Neuronal stem cell (in vitro differentiated cells): ENCODE measurements around the gene PLD1.
A peak's percentile ranks its signal among the peaks of the same experiment; 100 is the strongest.

Experiments
- DNase-seq: peaks from one replicate; pipeline ENCODE4 v3.0.0-alpha.2; 2013; ENCODE audit warnings: low spot score
- H2AFZ ChIP-seq: one replicate; pipeline ENCODE4 v1.6.1; 2013; ENCODE audit warnings: mild to moderate bottlenecking, low read length, inconsistent platforms
- H2AK5ac ChIP-seq: 2 replicates; pipeline ENCODE4 v1.6.1; 2013; ENCODE audit warnings: low read depth, mild to moderate bottlenecking, inconsistent platforms, low read length, moderate library complexity, mixed read lengths
- H2BK120ac ChIP-seq: 2 replicates; pipeline ENCODE4 v1.6.1; 2013; ENCODE audit warnings: low read depth, mild to moderate bottlenecking, inconsistent platforms, low read length, moderate library complexity, mixed read lengths
- H2BK12ac ChIP-seq: one replicate; pipeline ENCODE4 v1.6.1; 2013; ENCODE audit warnings: low read length, inconsistent platforms
- H2BK15ac ChIP-seq: 2 replicates; pipeline ENCODE4 v1.6.1; 2013; ENCODE audit warnings: mild to moderate bottlenecking, low read length, inconsistent platforms, mixed read lengths
- H2BK5ac ChIP-seq: one replicate; pipeline ENCODE4 v1.6.1; 2013; ENCODE audit warnings: inconsistent platforms, mild to moderate bottlenecking, low read length, moderate library complexity
- H3K14ac ChIP-seq: one replicate; pipeline ENCODE4 v1.6.1; 2013; ENCODE audit warnings: low read length, inconsistent platforms
- H3K18ac ChIP-seq: 2 replicates; pipeline ENCODE4 v1.6.1; 2013; ENCODE audit warnings: low read length, inconsistent platforms
- H3K23ac ChIP-seq: 2 replicates; pipeline ENCODE4 v1.6.1; 2013; ENCODE audit warnings: low read depth, mild to moderate bottlenecking, mixed read lengths, low read length, inconsistent platforms; ENCODE audit not compliant: poor library complexity
- H3K27ac ChIP-seq: replicated peaks from 3 replicates; pipeline ENCODE4 v1.5.1; 2013; ENCODE audit warnings: low read length, inconsistent platforms
- H3K27me3 ChIP-seq, 3 experiments: 2 replicates each; pipeline ENCODE4 v1.6.1; 2013; ENCODE audit warnings: low read length in 3 of 3, mild to moderate bottlenecking in 2 of 3, inconsistent platforms in 1 of 3, low read depth in 1 of 3, mixed read lengths in 1 of 3, moderate library complexity in 1 of 3; ENCODE audit not compliant: control insufficient read depth in 3 of 3, insufficient read depth in 3 of 3
- H3K36me3 ChIP-seq, 2 donors: replicated peaks in 1 of 2; 2 replicates each; pipeline ENCODE4 v1.6.1; 2013; ENCODE audit warnings: low read length in 2 of 2; ENCODE audit not compliant: control insufficient read depth in 2 of 2, insufficient read depth in 2 of 2
- H3K4ac ChIP-seq: 2 replicates; pipeline ENCODE4 v1.6.1; 2013; ENCODE audit warnings: inconsistent platforms, mild to moderate bottlenecking, low read length, moderate library complexity
- H3K4me1 ChIP-seq, 2 donors: 1 replicate in 1 of 2; 2 replicates in 1 of 2; pipeline ENCODE4 v1.6.1; 2013; ENCODE audit warnings: low read length in 2 of 2, low read depth in 1 of 2; ENCODE audit not compliant: control insufficient read depth in 2 of 2, insufficient read depth in 1 of 2
- H3K4me2 ChIP-seq: one replicate; pipeline ENCODE4 v1.6.1; 2013; ENCODE audit warnings: mild to moderate bottlenecking, low read length, inconsistent platforms; ENCODE audit not compliant: insufficient read depth, poor library complexity, severe bottlenecking
- H3K4me3 ChIP-seq, 2 donors: 2 replicates each; pipeline ENCODE4 v1.5.1; 2013; ENCODE audit warnings: low read length in 2 of 2, mild to moderate bottlenecking in 2 of 2, inconsistent platforms in 1 of 2, moderate library complexity in 1 of 2
- H3K79me1 ChIP-seq: one replicate; pipeline ENCODE4 v1.6.1; 2013; ENCODE audit warnings: low read depth, mild to moderate bottlenecking, inconsistent platforms, low read length, moderate library complexity
- H3K9ac ChIP-seq: one replicate; pipeline ENCODE4 v1.6.1; 2013; ENCODE audit warnings: mild to moderate bottlenecking, low read depth, low read length, inconsistent platforms; ENCODE audit not compliant: poor library complexity
- H3K9me3 ChIP-seq, 2 donors: replicated peaks in 1 of 2; 2 replicates each; pipeline versions ENCODE3 to v1.6.1; 2013; ENCODE audit warnings: low read length in 2 of 2, mild to moderate bottlenecking in 2 of 2, inconsistent platforms in 1 of 2, low read depth in 1 of 2, mixed read lengths in 1 of 2, moderate library complexity in 1 of 2; ENCODE audit not compliant: control insufficient read depth in 2 of 2, insufficient read depth in 1 of 2
- H4K8ac ChIP-seq: one replicate; pipeline ENCODE4 v1.6.1; 2013; ENCODE audit warnings: low read depth, mild to moderate bottlenecking, inconsistent platforms, low read length, moderate library complexity
- H4K91ac ChIP-seq: one replicate; pipeline ENCODE4 v1.6.1; 2013; ENCODE audit warnings: low read length, low read depth, mild to moderate bottlenecking, inconsistent platforms; ENCODE audit not compliant: poor library complexity
- WGBS, 2 donors: extraction: QIAGEN DNeasy Blood & Tissue Kit; methylation state at CpG; one replicate each; pipeline ENCODE4 v1.1.7; 2013; ENCODE audit warnings: missing lambda C conversion rate in 2 of 2, mixed read lengths in 1 of 2; ENCODE audit not compliant: insufficient read length in 2 of 2, insufficient replicate concordance in 1 of 2; ENCODE audit errors: extremely low coverage in 2 of 2; 5-methylcytosine and 5-hydroxymethylcytosine counted together

PLD1 gene

DNA sequence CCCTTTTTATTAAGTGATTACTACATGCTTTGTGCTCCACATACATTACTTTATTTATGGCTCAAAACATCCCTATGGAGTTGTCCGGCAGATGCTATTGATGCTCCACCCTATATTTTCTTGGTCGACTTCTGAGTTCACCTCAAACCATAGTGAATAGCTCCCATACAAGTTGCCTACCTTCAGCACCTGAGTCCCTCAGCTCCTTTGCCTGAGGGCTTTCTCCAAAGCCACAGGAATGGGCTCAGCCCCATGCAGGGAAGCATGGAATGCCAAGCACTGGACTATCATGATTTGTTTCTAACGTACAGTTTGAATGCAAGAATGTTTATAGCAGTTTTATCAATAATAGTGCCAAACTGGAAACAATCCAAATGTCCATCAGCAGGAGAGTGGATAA is 225.2 kb downstream of the PLD1 start:
- H3K23ac ChIP-seq = no peak overlapping the region
- no peak overlapping the region for H3K14ac ChIP-seq
- H3K4ac ChIP-seq = no peak overlapping the region
- H3K36me3 ChIP-seq = no peaks in the 10 kb centered on the region
- no peak overlapping the region for H3K27ac ChIP-seq
- H3K4me1 ChIP-seq = no peaks in the 10 kb centered on the region
- no peak overlapping the region for H3K4me2 ChIP-seq
- no peak for DNase-seq
- no peak overlapping the region for H4K91ac ChIP-seq
- no peak overlapping the region for H2AFZ ChIP-seq
- no peaks in the 10 kb centered on the region for H3K27me3 ChIP-seq
- H3K18ac ChIP-seq = no peak overlapping the region
- H2BK15ac ChIP-seq = no peak overlapping the region
- no peak overlapping the region for H2BK120ac ChIP-seq
- H2BK5ac ChIP-seq = no peak overlapping the region
- H2AK5ac ChIP-seq = no peak overlapping the region
- no peaks in the 10 kb centered on the region for H3K79me1 ChIP-seq
- H3K4me3 ChIP-seq = peak overlapping the region in 1 of 2 donors; percentile 64
- WGBS, 2 donors = no CpG with 5 or more reads among the region's 3 CpGs
- H3K9ac ChIP-seq = no peak overlapping the region
- H3K9me3 ChIP-seq = peaks cover 0 to 3% of the 10 kb centered on the region in 2 donors
- no peak overlapping the region for H2BK12ac ChIP-seq
- H4K8ac ChIP-seq = peak overlapping the region; percentile 17

GRCh38 chr3:171584100-171584499 is 226.2 kb downstream of the PLD1 start:
- no peak overlapping the region for H3K9ac ChIP-seq

GRCh38 chr3:171574556-171575240 is 235.6 kb downstream of the PLD1 start:
- Histone ChIP-seq H2BK120ac (no peak overlapping the region), H4K8ac (no peak overlapping the region), H2BK12ac (no peak overlapping the region), H3K23ac (no peak overlapping the region), H4K91ac (no peak overlapping the region), H2AK5ac (no peak overlapping the region), H3K4me3 (no peak overlapping the region), H3K27me3 (no peaks in the 10 kb centered on the region), H2BK5ac (no peak overlapping the region), H3K4ac (no peak overlapping the region), H3K9me3 (no peaks in the 10 kb centered on the region), H3K18ac (no peak overlapping the region), H3K36me3 (no peaks in the 10 kb centered on the region), H3K9ac (no peak overlapping the region), H3K14ac (no peak overlapping the region), H3K4me2 (no peak overlapping the region), H3K79me1 (no peaks in the 10 kb centered on the region), H2AFZ (no peak overlapping the region), H2BK15ac (no peak overlapping the region), H3K27ac (no peak overlapping the region), H3K4me1 (no peaks in the 10 kb centered on the region)
- no peak for DNase-seq
- no CpG with 5 or more reads among the region's 6 CpGs for WGBS, 2 donors

More at GRCh38 chr3:171584100-171584499, 226.2 kb downstream of the PLD1 start:
- no peak overlapping the region for H4K91ac ChIP-seq
- H4K8ac ChIP-seq = no peak overlapping the region
- no peak overlapping the region for H3K27ac ChIP-seq
- H2BK120ac ChIP-seq = no peak overlapping the region
- H2AK5ac ChIP-seq = no peak overlapping the region
- H3K79me1 ChIP-seq = no peaks in the 10 kb centered on the region
- H3K23ac ChIP-seq = no peak overlapping the region
- H3K9me3 ChIP-seq = peaks cover 0 to 3% of the 10 kb centered on the region in 2 donors
- H3K4me3 ChIP-seq = no peak overlapping the region
- H2BK15ac ChIP-seq = no peak overlapping the region
- no peak overlapping the region for H3K4me2 ChIP-seq
- H2AFZ ChIP-seq = no peak overlapping the region
- no peak overlapping the region for H2BK5ac ChIP-seq
- no peak overlapping the region for H3K4ac ChIP-seq
- no peaks in the 10 kb centered on the region for H3K36me3 ChIP-seq
- H3K27me3 ChIP-seq = no peaks in the 10 kb centered on the region
- H2BK12ac ChIP-seq = no peak overlapping the region
- H3K18ac ChIP-seq = no peak overlapping the region
- no peak for DNase-seq
- H3K4me1 ChIP-seq = no peaks in the 10 kb centered on the region
- H3K14ac ChIP-seq = no peak overlapping the region

DNA sequence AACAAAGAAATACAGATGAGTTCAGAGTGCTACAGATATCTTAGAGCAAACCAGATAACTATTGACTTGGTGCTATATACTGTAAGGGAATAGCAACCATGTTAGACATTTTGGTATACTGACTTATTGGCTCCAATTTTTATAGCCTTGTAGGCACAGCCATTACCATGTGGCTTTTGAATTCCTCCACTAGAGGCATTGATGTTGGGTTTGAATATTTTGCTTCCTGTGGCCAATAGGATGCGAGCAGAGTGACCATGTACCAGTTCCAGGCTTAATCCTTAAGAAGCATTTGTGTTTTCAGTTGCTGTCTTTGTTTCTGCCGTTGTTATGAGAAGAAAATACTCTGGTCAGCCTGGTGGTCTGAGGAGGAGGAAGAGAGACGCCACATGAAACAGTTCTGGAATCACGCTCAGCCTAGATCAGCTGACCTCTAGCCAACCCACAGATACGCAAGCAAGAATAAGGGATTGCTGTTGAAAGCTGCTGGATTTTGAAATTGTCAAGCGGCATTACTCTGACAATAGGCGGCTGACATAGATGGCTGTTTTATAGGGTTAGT is 240.6 kb downstream of the PLD1 start:
- H3K4me1 ChIP-seq = peaks cover 0 to 5% of the 10 kb centered on the region in 2 donors
- no peak overlapping the region for H3K4ac ChIP-seq
- H3K79me1 ChIP-seq = no peaks in the 10 kb centered on the region
- H3K23ac ChIP-seq = no peak overlapping the region
- no peak overlapping the region for H3K18ac ChIP-seq
- no peak overlapping the region for H2AK5ac ChIP-seq
- no peak overlapping the region for H2BK15ac ChIP-seq
- no peaks in the 10 kb centered on the region for H3K36me3 ChIP-seq
- WGBS, 2 donors = no CpG with 5 or more reads among the region's 7 CpGs
- H2AFZ ChIP-seq = no peak overlapping the region
- no peak for DNase-seq
- no peak overlapping the region for H4K8ac ChIP-seq
- no peak overlapping the region for H3K9ac ChIP-seq
- H3K14ac ChIP-seq = no peak overlapping the region
- H2BK120ac ChIP-seq = no peak overlapping the region
- no peak overlapping the region for H2BK12ac ChIP-seq
- H3K9me3 ChIP-seq = no peaks in the 10 kb centered on the region
- no peaks in the 10 kb centered on the region for H3K27me3 ChIP-seq
- H4K91ac ChIP-seq = no peak overlapping the region
- H3K4me2 ChIP-seq = no peak overlapping the region
- H3K4me3 ChIP-seq = no peak overlapping the region
- H3K27ac ChIP-seq = no peak overlapping the region
- no peak overlapping the region for H2BK5ac ChIP-seq
